Liver (tissue), 9 donors: ENCODE measurements around the gene CFAP74. TPM values are rescaled to one million over a fixed set of nuclear protein-coding genes. Genes with fewer than 3 reads are reported as not detected.

ENCODE experiments used
- DNase-seq: peaks from one replicate; pipeline ENCODE4 v3.0.0-alpha.2; 2017; ENCODE audit warnings: low spot score
- H3K27ac ChIP-seq, 2 donors: one replicate each; pipeline ENCODE4 v1.7.0; 2013; ENCODE audit warnings: inconsistent platforms in 2 of 2, low read length in 2 of 2, control low read depth in 1 of 2, low read depth in 1 of 2, mild to moderate bottlenecking in 1 of 2
- H3K27me3 ChIP-seq, 4 donors: one replicate each; pipeline versions ENCODE4 v1.6.1 to v1.7.0; 2013; ENCODE audit warnings: low read length in 3 of 4, inconsistent platforms in 1 of 4, mild to moderate bottlenecking in 1 of 4, moderate library complexity in 1 of 4; ENCODE audit not compliant: control insufficient read depth in 4 of 4, insufficient read depth in 4 of 4
- H3K36me3 ChIP-seq, 4 donors: one replicate each; pipeline versions ENCODE4 v1.6.1 to v1.7.0; 2013; ENCODE audit warnings: low read length in 3 of 4, mild to moderate bottlenecking in 3 of 4, low read depth in 1 of 4, moderate library complexity in 1 of 4; ENCODE audit not compliant: control insufficient read depth in 4 of 4, insufficient read depth in 3 of 4
- H3K4me1 ChIP-seq, 4 donors: one replicate each; pipeline versions ENCODE4 v1.6.1 to v1.7.0; 2013; ENCODE audit warnings: low read length in 3 of 4, mild to moderate bottlenecking in 3 of 4, moderate library complexity in 1 of 4; ENCODE audit not compliant: control insufficient read depth in 4 of 4, insufficient read depth in 4 of 4
- H3K4me3 ChIP-seq, 3 donors: one replicate each; pipeline versions ENCODE4 v1.6.1 to v1.7.0; 2013; ENCODE audit warnings: low read length in 3 of 3, control low read depth in 1 of 3, low read depth in 1 of 3, mild to moderate bottlenecking in 1 of 3
- H3K9ac ChIP-seq, 2 donors: one replicate each; pipeline ENCODE4 v1.7.0; 2013; ENCODE audit warnings: low read length in 2 of 2, mild to moderate bottlenecking in 2 of 2, moderate library complexity in 2 of 2, control low read depth in 1 of 2, low read depth in 1 of 2
- H3K9me3 ChIP-seq, 4 donors: one replicate each; pipeline versions ENCODE4 v1.6.1 to v1.7.0; 2013; ENCODE audit warnings: low read length in 3 of 4; ENCODE audit not compliant: control insufficient read depth in 4 of 4
- EGR1 ChIP-seq, 2 donors: IDR thresholded peaks; 2 replicates each; pipeline ENCODE4 v1.6.1; 2016 to 2018; ENCODE audit warnings: antibody characterized with exemption in 2 of 2, low read depth in 2 of 2
- FOXA1 ChIP-seq: IDR thresholded peaks from 2 replicates; pipeline ENCODE4 v1.6.1; 2016; ENCODE audit warnings: antibody characterized with exemption
- FOXA2 ChIP-seq: IDR thresholded peaks from 2 replicates; pipeline ENCODE4 v1.6.1; 2016; ENCODE audit warnings: antibody characterized with exemption
- GABPA ChIP-seq, 2 donors: IDR thresholded peaks in 1 of 2; conservative IDR thresholded peaks in 1 of 2; 2 replicates each; pipeline ENCODE4 v1.6.1; 2016; ENCODE audit warnings: antibody characterized with exemption in 2 of 2, mild to moderate bottlenecking in 1 of 2, moderate library complexity in 1 of 2
- HNF4A ChIP-seq, 2 donors: conservative IDR thresholded peaks; 2 replicates each; pipeline ENCODE4 v1.6.1; 2016; ENCODE audit warnings: antibody characterized with exemption in 2 of 2, mild to moderate bottlenecking in 2 of 2
- HNF4G ChIP-seq: IDR thresholded peaks from 2 replicates; pipeline ENCODE4 v1.6.1; 2016; ENCODE audit warnings: antibody characterized with exemption
- JUND ChIP-seq, 2 donors: IDR thresholded peaks; 2 replicates each; pipeline ENCODE4 v1.6.1; 2016; ENCODE audit warnings: antibody characterized with exemption in 2 of 2
- MAX ChIP-seq: IDR thresholded peaks from 2 replicates; pipeline ENCODE4 v1.6.1; 2016; ENCODE audit warnings: antibody characterized with exemption
- NR2F2 ChIP-seq: IDR thresholded peaks from 2 replicates; pipeline ENCODE4 v1.6.1; 2016; ENCODE audit warnings: antibody characterized with exemption
- RAD21 ChIP-seq, 2 donors: IDR thresholded peaks; 2 replicates each; pipeline ENCODE4 v1.6.1; 2016; ENCODE audit warnings: antibody characterized with exemption in 2 of 2, mild to moderate bottlenecking in 2 of 2
- RXRA ChIP-seq, 2 donors: IDR thresholded peaks; 2 replicates each; pipeline ENCODE4 v1.6.1; 2017 to 2018; ENCODE audit warnings: antibody characterized with exemption in 2 of 2, mild to moderate bottlenecking in 1 of 2
- SP1 ChIP-seq: IDR thresholded peaks from 2 replicates; pipeline ENCODE4 v1.6.1; 2018; ENCODE audit warnings: antibody characterized with exemption, mild to moderate bottlenecking
- TAF1 ChIP-seq: conservative IDR thresholded peaks from 2 replicates; pipeline ENCODE4 v1.6.1; 2016; ENCODE audit warnings: antibody characterized with exemption, mild to moderate bottlenecking
- YY1 ChIP-seq: IDR thresholded peaks from 2 replicates; pipeline ENCODE4 v1.6.1; 2016; ENCODE audit warnings: antibody characterized with exemption, mild to moderate bottlenecking
- ZBTB33 ChIP-seq: IDR thresholded peaks from 2 replicates; pipeline ENCODE4 v1.6.1; 2016; ENCODE audit warnings: antibody characterized with exemption
- WGBS: extraction: QIAGEN DNeasy Blood & Tissue Kit; methylation state at CpG from one replicate; pipeline ENCODE4 v1.1.7; 2013; 5-methylcytosine and 5-hydroxymethylcytosine counted together
- polyA plus RNA-seq, 2 donors: library from polyadenylated mRNA; stranded (reverse) in 1 of 2; unstranded in 1 of 2; fragments of 200-250 nt in 1 of 2; fragments of >200 nt in 1 of 2; fragmentation: Nextera tagmentation in 1 of 2; extraction: Ambion mirVana in 1 of 2; gene quantifications; one replicate each; pipeline versions ENCODE4 v1.2.1 to v1.2.3, GENCODE V29; 2013 to 2015
- total RNA-seq, 2 donors: library from RNA; depleted of rRNA; stranded (reverse); fragments of >200 nt; gene quantifications; one replicate each; pipeline ENCODE4 v1.2.3, GENCODE V29; 2014
- TF ChIP-seq, protein P1 (sequence below): IDR thresholded peaks from 2 replicates; pipeline ENCODE4 v1.6.1; 2016; ENCODE audit warnings: antibody characterized with exemption
- TF ChIP-seq, protein P2 (sequence below): fragments of 150-350 bp; IDR thresholded peaks from 2 replicates; pipeline ENCODE4 v1.5.1; 2017; ENCODE audit warnings: improper control_type of control experiment, low read depth, low read length; ENCODE audit not compliant: missing input control
- donor health status: healthy.
- donor health status: healthy.
- donor health status: healthy.
- donor health status: healthy.
- donor health status: healthy.

CFAP74 gene
- total and polyA plus RNA-seq, 4 donors = under 0.01 to 0.31 TPM; not detected in 2

GRCh38 chr1:1964811-1965210, 38.8 kb downstream of the CFAP74 start:
- TF ChIP-seq ZBTB33 = no peak
- no peak for TF ChIP-seq EGR1 (IDR thresholded peaks at IDR 0.05; ENCODE audit: low read depth in 2 of 2)
- Histone ChIP-seq H3K4me3 (no peak overlapping the region), H3K4me1 (no peaks in the 10 kb centered on the region), H3K27me3 (peaks cover 0 to 2% (median 0%) of the 10 kb centered on the region in 4 donors), H3K27ac (no peak overlapping the region), H3K9me3 (no peaks in the 10 kb centered on the region), H3K36me3 (no peaks in the 10 kb centered on the region), H3K9ac (no peak overlapping the region)
- no peak for DNase-seq
- WGBS = 88% methylated on average over 25 of the region's 25 CpGs

GRCh38 chr1:1963570-1963969, 40.0 kb downstream of the CFAP74 start:
- no peaks in the 10 kb centered on the region for H3K9me3 ChIP-seq
- WGBS = 58% methylated on average over 17 of the region's 17 CpGs
- no peak for TF ChIP-seq FOXA2
- H3K4me3 ChIP-seq = no peak overlapping the region
- H3K4me1 ChIP-seq = no peaks in the 10 kb centered on the region
- DNase-seq = no peak
- no peak overlapping the region for H3K9ac ChIP-seq
- H3K27me3 ChIP-seq = peaks cover 0 to under 1% (median 0%) of the 10 kb centered on the region in 4 donors
- no peaks in the 10 kb centered on the region for H3K36me3 ChIP-seq
- no peak overlapping the region for H3K27ac ChIP-seq

- no peaks in the 10 kb centered on the region for H3K4me1 ChIP-seq
- TF ChIP-seq ZBTB33 (no peak), TAF1 (no peak), HNF4G (no peak), YY1 (no peak), RXRA (IDR thresholded peaks at IDR 0.05) (no peak), NR2F2 (no peak), GABPA (IDR thresholded peaks at IDR 0.05 in 1 of 2, conservative IDR thresholded peaks at IDR 0.05 in 1 of 2) (no peak), MAX (no peak), SP1 (no peak), FOXA1 (no peak), FOXA2 (no peak), HNF4A (conservative IDR thresholded peaks at IDR 0.05) (no peak), RAD21 (IDR thresholded peaks at IDR 0.05) (no peak), JUND (IDR thresholded peaks at IDR 0.05) (no peak), EGR1 (IDR thresholded peaks at IDR 0.05; ENCODE audit: low read depth in 2 of 2) (no peak)
- TF ChIP-seq, protein P1, sequence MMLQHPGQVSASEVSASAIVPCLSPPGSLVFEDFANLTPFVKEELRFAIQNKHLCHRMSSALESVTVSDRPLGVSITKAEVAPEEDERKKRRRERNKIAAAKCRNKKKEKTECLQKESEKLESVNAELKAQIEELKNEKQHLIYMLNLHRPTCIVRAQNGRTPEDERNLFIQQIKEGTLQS = no peak
- TF ChIP-seq, protein P2, sequence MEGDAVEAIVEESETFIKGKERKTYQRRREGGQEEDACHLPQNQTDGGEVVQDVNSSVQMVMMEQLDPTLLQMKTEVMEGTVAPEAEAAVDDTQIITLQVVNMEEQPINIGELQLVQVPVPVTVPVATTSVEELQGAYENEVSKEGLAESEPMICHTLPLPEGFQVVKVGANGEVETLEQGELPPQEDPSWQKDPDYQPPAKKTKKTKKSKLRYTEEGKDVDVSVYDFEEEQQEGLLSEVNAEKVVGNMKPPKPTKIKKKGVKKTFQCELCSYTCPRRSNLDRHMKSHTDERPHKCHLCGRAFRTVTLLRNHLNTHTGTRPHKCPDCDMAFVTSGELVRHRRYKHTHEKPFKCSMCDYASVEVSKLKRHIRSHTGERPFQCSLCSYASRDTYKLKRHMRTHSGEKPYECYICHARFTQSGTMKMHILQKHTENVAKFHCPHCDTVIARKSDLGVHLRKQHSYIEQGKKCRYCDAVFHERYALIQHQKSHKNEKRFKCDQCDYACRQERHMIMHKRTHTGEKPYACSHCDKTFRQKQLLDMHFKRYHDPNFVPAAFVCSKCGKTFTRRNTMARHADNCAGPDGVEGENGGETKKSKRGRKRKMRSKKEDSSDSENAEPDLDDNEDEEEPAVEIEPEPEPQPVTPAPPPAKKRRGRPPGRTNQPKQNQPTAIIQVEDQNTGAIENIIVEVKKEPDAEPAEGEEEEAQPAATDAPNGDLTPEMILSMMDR = no peak
- DNase-seq = no peak
- no peaks in the 10 kb centered on the region for H3K9me3 ChIP-seq
- H3K27ac ChIP-seq = no peak overlapping the region
- H3K36me3 ChIP-seq = no peaks in the 10 kb centered on the region
- H3K27me3 ChIP-seq = no peaks in the 10 kb centered on the region
- no peak overlapping the region for H3K4me3 ChIP-seq
- 83% methylated on average over 2 of the region's 2 CpGs for WGBS
- no peak overlapping the region for H3K9ac ChIP-seq
Observed at GRCh38 chr1:1962752-1963151, 40.8 kb downstream of the CFAP74 start.
